GM12874 (cell line): ENCODE measurements around the gene ANKRD6.

Experiments
- CTCF ChIP-seq: IDR thresholded peaks from 2 replicates; pipeline ENCODE4 v1.5.1; 2011; ENCODE audit warnings: low read depth, mild to moderate bottlenecking, control low read depth, low read length, moderate library complexity; ENCODE audit not compliant: insufficient read depth

Gene ANKRD6

DNA sequence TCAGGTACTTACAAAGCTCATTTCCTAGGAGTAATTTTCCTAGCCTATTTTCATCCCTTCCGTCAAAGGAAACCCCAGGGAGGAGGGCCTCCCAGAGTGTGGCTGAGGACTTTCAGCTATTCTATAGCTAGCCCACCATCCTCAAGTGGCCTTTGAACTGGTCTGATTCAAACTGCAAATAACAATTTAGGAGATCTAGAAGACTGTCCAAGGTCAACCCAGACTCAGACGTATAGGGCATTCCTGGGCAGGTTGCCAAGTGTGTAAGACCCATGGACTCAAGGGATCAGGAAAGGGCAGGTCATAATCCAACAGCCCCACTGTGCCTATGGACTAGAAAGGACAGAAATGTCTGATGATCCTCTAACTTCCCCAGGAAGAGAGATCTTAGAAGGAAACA is 18.7 kb upstream of the ANKRD6 start:
- TF ChIP-seq CTCF = no peak

DNA sequence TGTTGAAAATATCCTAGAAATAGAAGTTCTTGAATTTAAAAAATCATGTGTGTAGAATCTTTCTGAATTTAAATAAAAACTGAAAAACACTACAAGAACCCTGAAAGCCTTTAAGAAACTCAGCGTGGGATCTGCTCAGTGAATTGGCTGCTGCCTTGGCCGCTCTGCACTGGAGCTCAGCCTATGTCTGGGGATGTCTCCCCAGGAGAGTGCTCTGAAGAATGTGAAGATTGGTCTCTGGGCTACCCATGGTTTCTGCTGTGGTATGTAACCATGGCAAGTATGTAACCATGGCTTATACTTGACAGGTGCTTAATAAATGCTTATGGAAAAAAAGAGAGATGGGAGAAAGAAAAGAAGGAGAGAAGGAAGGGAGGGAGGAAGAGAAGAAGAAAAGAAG is 17.8 kb upstream of the ANKRD6 start:
- no peak for TF ChIP-seq CTCF

- TF ChIP-seq CTCF = no peak
These were observed 16.2 kb upstream of the ANKRD6 start for GRCh38 chr6:89416796-89417195.

DNA sequence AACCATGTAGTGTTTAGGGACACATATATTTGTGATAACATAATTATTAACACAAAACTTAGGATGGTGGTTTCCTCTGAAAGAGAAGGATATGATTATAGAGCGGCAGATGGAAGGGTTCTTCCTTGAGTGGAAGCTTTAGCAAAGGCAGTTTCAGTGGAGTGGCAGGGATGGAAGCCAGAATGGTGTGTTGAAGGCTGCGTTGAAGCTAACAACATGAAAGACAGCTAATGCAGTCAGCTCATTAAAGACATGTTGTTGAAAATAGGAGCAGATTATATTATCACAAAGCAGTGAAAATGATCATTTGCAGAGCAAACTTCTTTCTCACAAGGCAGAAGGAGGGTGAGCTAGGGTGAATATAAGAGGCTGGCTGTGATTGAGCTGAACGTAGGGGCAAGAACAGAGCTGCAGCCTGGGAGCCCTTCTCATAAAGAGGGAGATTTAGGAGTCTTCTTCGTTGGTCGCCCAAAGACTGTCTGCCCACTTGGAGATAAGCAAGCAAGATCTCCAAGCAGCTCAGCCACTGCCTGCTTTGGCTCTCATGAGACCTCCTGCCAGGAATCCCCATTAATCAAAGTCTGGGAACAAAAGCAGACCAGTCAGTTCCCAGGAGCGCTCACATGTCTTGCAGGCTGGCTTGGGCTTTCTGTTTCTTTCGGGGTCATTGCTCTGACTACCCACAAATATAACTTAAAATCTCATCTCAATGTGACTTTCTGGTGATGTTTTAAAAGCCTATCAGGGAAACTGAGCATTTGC is 2.6 kb upstream of the ANKRD6 start:
- TF ChIP-seq CTCF = no peak

GRCh38 chr6:89433252-89434149 is 549 bp downstream of the ANKRD6 start:
- no peak for TF ChIP-seq CTCF

- no peak for TF ChIP-seq CTCF
These were observed 1.2 kb downstream of the ANKRD6 start for GRCh38 chr6:89434150-89434499.

GRCh38 chr6:89434954-89435353 is 2.0 kb downstream of the ANKRD6 start:
- TF ChIP-seq CTCF = no peak
